ENCODE data around the gene PNLDC1. TPM values are rescaled to one million over a fixed set of nuclear protein-coding genes. Genes with fewer than 3 reads are reported as not detected.

PNLDC1 gene
- total RNA-seq, 1 donor from 2014 or later = not detected

GRCh38 chr6:159826968-159827647 is 27.0 kb downstream of the PNLDC1 start:
- no peak for DNase-seq (ENCODE audit: low read depth)
- Histone ChIP-seq H3K36me3 (ENCODE audit: control insufficient read depth, insufficient read depth, low read length) (no peaks in the 10 kb centered on the region), H3K27me3 (ENCODE audit: control insufficient read depth, insufficient read depth, low read length) (no peaks in the 10 kb centered on the region), H3K4me3 (ENCODE audit: low read depth, low read length) (no peak overlapping the region)
- no peak for TF ChIP-seq CTCF (IDR thresholded peaks at IDR 0.05; ENCODE audit: insufficient read depth, low read length, poor library complexity, severe bottlenecking)

GRCh38 chr6:159828074-159828473 is 28.0 kb downstream of the PNLDC1 start:
- DNase-seq (ENCODE audit: low read depth) = no peak
- Histone ChIP-seq H3K36me3 (ENCODE audit: control insufficient read depth, insufficient read depth, low read length) (no peaks in the 10 kb centered on the region), H3K27me3 (ENCODE audit: control insufficient read depth, insufficient read depth, low read length) (no peaks in the 10 kb centered on the region), H3K4me3 (ENCODE audit: low read depth, low read length) (no peak overlapping the region)
- no peak for TF ChIP-seq CTCF (IDR thresholded peaks at IDR 0.05; ENCODE audit: insufficient read depth, low read length, poor library complexity, severe bottlenecking)

GRCh38 chr6:159829526-159829925 is 29.4 kb downstream of the PNLDC1 start:
- H3K36me3 ChIP-seq (ENCODE audit: control insufficient read depth, insufficient read depth, low read length) = no peaks in the 10 kb centered on the region
- no peaks in the 10 kb centered on the region for H3K27me3 ChIP-seq (ENCODE audit: control insufficient read depth, insufficient read depth, low read length)
- no peak for TF ChIP-seq CTCF (IDR thresholded peaks at IDR 0.05; ENCODE audit: insufficient read depth, low read length, poor library complexity, severe bottlenecking)
- H3K4me3 ChIP-seq (ENCODE audit: low read depth, low read length) = no peak overlapping the region
- no peak for DNase-seq (ENCODE audit: low read depth)

- no peak overlapping the region for H3K4me3 ChIP-seq (ENCODE audit: low read depth, low read length)
- no peaks in the 10 kb centered on the region for H3K36me3 ChIP-seq (ENCODE audit: control insufficient read depth, insufficient read depth, low read length)
- H3K27me3 ChIP-seq (ENCODE audit: control insufficient read depth, insufficient read depth, low read length) = no peaks in the 10 kb centered on the region
- no peak for DNase-seq (ENCODE audit: low read depth)
- TF ChIP-seq CTCF (IDR thresholded peaks at IDR 0.05; ENCODE audit: insufficient read depth, low read length, poor library complexity, severe bottlenecking) = no peak
Observed at GRCh38 chr6:159830501-159831372, 30.7 kb downstream of the PNLDC1 start.

GRCh38 chr6:159831373-159831679 is 31.2 kb downstream of the PNLDC1 start:
- DNase-seq (ENCODE audit: low read depth) = no peak
- TF ChIP-seq CTCF (IDR thresholded peaks at IDR 0.05; ENCODE audit: insufficient read depth, low read length, poor library complexity, severe bottlenecking) = no peak
- Histone ChIP-seq H3K27me3 (ENCODE audit: control insufficient read depth, insufficient read depth, low read length) (no peaks in the 10 kb centered on the region), H3K36me3 (ENCODE audit: control insufficient read depth, insufficient read depth, low read length) (no peaks in the 10 kb centered on the region), H3K4me3 (ENCODE audit: low read depth, low read length) (no peak overlapping the region)

Measured in kidney epithelial cell (primary cell).